UCSD-AML1 (cell line): ENCODE results near the gene SYNM.

Source experiments
- DNase-seq: peaks from one replicate; lab custom pipeline; 2025; ENCODE audit not compliant: unreplicated experiment; lab: John Stamatoyannopoulos, UW

SYNM gene

GRCh38 chr15:99138491-99138982 is 33.7 kb downstream of the SYNM start:
- DNase-seq: no peak

GRCh38 chr15:99139276-99139675 is 34.4 kb downstream of the SYNM start:
- DNase-seq: no peak

GRCh38 chr15:99140590-99140989 is 35.7 kb downstream of the SYNM start:
- DNase-seq: no peak

GRCh38 chr15:99141943-99142342 is 37.1 kb downstream of the SYNM start:
- no peak for DNase-seq

- no peak for DNase-seq
Measured at GRCh38 chr15:99142562-99142961, 37.7 kb downstream of the SYNM start.

- DNase-seq: no peak
Measured at GRCh38 chr15:99143242-99143641, 38.4 kb downstream of the SYNM start.

GRCh38 chr15:99143655-99144610 is 39.1 kb downstream of the SYNM start:
- no peak for DNase-seq

GRCh38 chr15:99145005-99145404 is 40.1 kb downstream of the SYNM start:
- DNase-seq: no peak

- no peak for DNase-seq
Measured at GRCh38 chr15:99145778-99146177, 40.9 kb downstream of the SYNM start.

- no peak for DNase-seq
Measured at GRCh38 chr15:99146661-99147060, 41.8 kb downstream of the SYNM start.

GRCh38 chr15:99148851-99149276 is 44.0 kb downstream of the SYNM start:
- DNase-seq: no peak

- no peak for DNase-seq
Measured at GRCh38 chr15:99149366-99149765, 44.5 kb downstream of the SYNM start.

- DNase-seq: no peak
Measured at GRCh38 chr15:99151156-99151555, 46.3 kb downstream of the SYNM start.

- no peak for DNase-seq
Measured at GRCh38 chr15:99153026-99153535, 48.2 kb downstream of the SYNM start.

GRCh38 chr15:99154271-99154670 is 49.4 kb downstream of the SYNM start:
- no peak for DNase-seq

- DNase-seq: no peak
Measured at GRCh38 chr15:99155961-99156443, 51.1 kb downstream of the SYNM start.

GRCh38 chr15:99157456-99157855 is 52.6 kb downstream of the SYNM start:
- DNase-seq: no peak

GRCh38 chr15:99158626-99159412 is 53.9 kb downstream of the SYNM start:
- no peak for DNase-seq

GRCh38 chr15:99163271-99164062 is 58.6 kb downstream of the SYNM start:
- DNase-seq: no peak

GRCh38 chr15:99164119-99164518 is 59.2 kb downstream of the SYNM start:
- no peak for DNase-seq
